Fibroblast of mammary gland (primary cell): ENCODE measurements around the gene DR1.
"Not testable (repeated sequence)": the region's sequence is repeated elsewhere in the genome, so short reads cannot be mapped to it uniquely, and the experiment has no call there.

Source experiments
- DNase-seq: peaks from one replicate; pipeline ENCODE4 v3.0.0-alpha.2; 2010; ENCODE audit warnings: low read depth
- H3K4me3 ChIP-seq: 2 replicates; pipeline ENCODE4 v1.5.1; 2011; ENCODE audit warnings: low read depth, mild to moderate bottlenecking, low read length, moderate library complexity; ENCODE audit not compliant: control insufficient read depth
- CTCF ChIP-seq: conservative IDR thresholded peaks from 2 replicates; pipeline ENCODE4 v1.5.1; 2011; ENCODE audit warnings: low read depth, low read length, inconsistent platforms; ENCODE audit not compliant: control insufficient read depth, insufficient read depth

The DR1 gene

GRCh38 chr1:93369734-93370133, 24.0 kb downstream of the DR1 start:
- TF ChIP-seq CTCF, result no peak
- DNase-seq, result no peak
- H3K4me3 ChIP-seq, result no peak overlapping the region

DNA sequence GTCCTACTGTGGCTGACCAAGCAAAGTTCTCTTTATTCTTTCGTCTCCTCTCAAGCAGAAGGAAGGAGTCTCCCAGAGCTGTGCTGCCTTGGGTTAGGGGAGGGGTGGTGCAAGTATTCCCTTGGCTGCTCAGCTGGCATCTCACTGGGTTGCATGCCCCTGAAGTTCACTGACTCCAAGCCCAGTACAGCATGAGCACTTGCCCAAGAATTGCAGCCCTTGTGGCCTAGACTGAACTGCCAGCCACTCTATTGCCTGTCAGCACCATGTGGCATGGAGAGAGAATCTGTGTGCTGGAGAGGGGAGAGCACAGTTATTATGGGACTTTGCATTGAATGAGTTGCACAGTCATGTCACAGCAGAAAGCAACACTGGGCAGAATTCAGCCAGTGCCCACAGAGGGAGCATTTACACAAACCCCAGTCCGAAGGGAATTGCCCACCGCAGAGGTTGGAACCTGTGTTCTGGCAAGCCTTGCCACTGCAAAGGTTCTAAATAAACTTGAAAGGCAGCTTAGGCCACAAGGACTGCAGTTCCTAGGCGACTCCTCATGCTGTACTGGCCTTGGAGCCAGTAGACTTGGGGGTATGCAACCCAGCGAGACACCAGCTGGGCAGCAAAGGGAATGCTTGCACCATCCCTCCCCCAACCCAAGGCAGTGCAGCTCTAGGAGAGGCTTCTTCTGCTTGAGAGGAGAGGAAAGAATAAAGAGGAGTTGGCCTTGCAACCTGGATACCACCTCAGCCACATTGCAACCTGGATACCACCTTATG, 28.8 kb downstream of the DR1 start:
- no peak overlapping the region for H3K4me3 ChIP-seq
- no peak for TF ChIP-seq CTCF
- no peak for DNase-seq

DNA sequence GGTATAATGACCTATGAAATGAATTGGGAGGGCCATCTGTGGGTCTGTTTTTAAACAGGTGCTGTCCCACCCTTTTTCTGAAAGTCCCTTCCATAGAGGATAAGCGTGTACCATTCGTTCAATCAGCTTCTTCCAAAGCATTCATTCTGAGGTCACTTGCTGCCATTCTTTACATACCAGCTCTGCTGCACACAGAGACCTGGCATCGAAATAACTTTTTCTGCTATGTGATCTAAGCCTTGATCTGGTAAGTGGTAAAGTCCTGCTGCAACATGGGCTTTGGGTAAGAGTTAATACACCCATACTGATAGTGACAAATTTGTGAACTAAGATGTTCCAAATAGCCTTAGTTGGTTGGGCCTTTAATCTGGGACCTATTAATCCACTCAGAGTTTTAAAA, 38.9 kb downstream of the DR1 start:
- H3K4me3 ChIP-seq, result no peak overlapping the region
- TF ChIP-seq CTCF, result no peak
- no peak for DNase-seq

DNA sequence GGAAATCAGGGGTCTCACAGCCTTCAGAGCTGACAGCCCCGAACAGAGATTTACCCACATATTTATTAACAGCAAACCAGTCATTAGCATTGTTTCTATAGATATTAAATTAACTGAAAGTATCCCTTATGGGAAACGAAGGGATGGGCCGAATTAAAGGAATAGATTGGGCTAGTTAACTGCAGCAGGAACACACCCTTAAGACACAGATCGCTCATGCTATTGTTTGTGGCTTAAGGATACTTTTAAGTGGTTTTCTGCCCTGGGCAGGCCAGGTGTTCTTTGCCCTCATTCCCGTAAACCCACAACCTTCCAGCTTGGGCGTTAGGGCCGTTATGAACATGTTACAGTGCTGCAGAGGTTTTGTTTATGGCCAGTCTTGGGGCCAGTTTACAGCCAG, 40.6 kb downstream of the DR1 start:
- DNase-seq, result not testable (repeated sequence)

GRCh38 chr1:93394514-93394913, 48.8 kb downstream of the DR1 start:
- DNase-seq, result peak; percentile 20
- TF ChIP-seq CTCF, result no peak
- H3K4me3 ChIP-seq, result no peak overlapping the region

More for the DNA sequence above, 40.6 kb downstream of the DR1 start:
- not testable (repeated sequence) for H3K4me3 ChIP-seq

- no peak overlapping the region for H3K4me3 ChIP-seq
- peak; percentile 24 for DNase-seq
- no peak for TF ChIP-seq CTCF
These were observed 49.5 kb downstream of the DR1 start for GRCh38 chr1:93395195-93395594.

DNA sequence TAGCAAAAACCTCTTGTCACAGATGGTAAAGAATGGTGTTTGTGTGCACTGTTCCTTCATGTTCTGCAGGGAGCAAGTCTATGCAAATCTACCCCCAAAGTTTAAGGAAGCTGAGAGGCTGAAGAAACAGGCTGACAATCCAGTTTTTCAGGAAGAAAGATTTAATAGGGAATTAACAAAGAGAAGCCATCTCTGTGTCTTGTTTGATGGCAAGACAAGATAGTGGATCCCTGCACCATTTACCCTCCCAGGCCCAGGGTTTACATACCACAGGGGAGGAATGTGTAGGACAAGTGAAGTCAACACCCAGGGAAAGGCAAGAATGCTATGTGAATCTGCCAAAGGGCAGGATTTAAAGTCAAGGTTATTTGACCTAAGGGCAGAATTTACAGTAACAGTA, 54.1 kb downstream of the DR1 start:
- no peak for TF ChIP-seq CTCF
- H3K4me3 ChIP-seq, result no peak overlapping the region
- no peak for DNase-seq
